Activated gamma-delta T cell (primary cell): Measurements from ENCODE around the gene KCNJ3.

Source experiments
- DNase-seq: peaks from one replicate; lab custom pipeline; 2025; lab: John Stamatoyannopoulos, UW
- total RNA-seq, 2 donors: gene quantifications; one replicate each; lab custom pipeline; 2026; lab: John Stamatoyannopoulos, UW

Gene KCNJ3, protein sequence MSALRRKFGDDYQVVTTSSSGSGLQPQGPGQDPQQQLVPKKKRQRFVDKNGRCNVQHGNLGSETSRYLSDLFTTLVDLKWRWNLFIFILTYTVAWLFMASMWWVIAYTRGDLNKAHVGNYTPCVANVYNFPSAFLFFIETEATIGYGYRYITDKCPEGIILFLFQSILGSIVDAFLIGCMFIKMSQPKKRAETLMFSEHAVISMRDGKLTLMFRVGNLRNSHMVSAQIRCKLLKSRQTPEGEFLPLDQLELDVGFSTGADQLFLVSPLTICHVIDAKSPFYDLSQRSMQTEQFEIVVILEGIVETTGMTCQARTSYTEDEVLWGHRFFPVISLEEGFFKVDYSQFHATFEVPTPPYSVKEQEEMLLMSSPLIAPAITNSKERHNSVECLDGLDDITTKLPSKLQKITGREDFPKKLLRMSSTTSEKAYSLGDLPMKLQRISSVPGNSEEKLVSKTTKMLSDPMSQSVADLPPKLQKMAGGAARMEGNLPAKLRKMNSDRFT
- total RNA-seq: 0 reads per million in 2 donors

- no peak for DNase-seq
Observed at GRCh38 chr2:154698296-154698720, at the start of gene KCNJ3. TSS of gene KCNJ3 (plus strand) at chr2:154698695. CDS start at chr2:154698776, 81 bp downstream.

DNA sequence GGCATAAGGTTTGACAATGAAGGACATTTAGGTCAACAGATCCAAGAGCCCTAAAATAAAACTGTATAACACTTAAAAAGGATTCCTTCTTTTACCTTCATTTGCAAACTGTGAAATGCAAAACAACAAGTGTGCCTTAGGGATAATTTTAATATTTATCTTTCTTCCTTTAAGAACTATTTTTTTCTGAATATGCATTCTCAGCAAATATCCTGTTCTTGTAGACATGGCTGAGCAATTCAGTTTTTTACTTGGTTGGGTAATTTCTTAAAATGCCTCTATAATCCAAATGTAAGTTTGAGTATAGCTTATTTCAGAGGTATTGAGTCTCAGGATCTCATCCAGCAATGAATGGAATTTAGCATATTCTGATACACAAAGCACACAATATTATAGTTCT is 43.0 kb upstream of the KCNJ3 start:
- no peak for DNase-seq

GRCh38 chr2:154658854-154659253 is 39.6 kb upstream of the KCNJ3 start:
- no peak for DNase-seq

DNA sequence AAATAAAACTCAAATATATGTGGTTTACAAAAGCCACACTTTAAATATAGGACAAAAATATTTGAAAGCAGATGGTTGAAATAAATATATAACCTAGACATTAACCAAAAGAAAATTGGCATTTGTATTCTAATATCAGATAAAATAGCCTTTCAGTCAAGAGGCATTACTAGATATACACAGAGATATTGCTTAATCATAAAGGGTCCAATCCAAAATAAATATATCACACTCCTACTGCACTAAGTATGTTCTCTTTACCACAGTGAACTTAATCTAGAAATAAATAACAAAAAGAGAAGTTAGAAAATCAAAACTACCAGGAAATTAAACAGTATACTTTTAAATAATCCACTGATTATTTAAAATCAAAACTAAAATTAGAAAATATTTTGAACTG is 34.2 kb upstream of the KCNJ3 start:
- DNase-seq: no peak

DNA sequence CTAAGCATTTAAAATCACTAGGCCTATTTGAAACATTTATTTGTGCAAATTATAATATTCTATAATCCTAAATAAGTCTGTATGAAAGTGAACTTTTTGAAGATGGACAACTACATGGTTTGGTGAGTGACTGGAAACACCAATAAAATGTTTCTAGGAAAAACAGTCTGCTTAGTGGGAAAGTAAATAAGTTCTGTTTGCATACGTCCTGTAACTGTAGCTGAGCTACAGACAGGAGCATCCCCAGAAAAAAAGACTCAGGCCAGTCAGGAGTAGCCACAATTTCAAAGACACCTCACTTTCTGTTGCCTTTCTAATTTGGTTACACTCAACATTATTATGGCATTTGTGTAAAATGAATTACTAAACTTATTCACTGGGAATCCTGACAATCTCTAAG is 28.4 kb upstream of the KCNJ3 start:
- no peak for DNase-seq

DNA sequence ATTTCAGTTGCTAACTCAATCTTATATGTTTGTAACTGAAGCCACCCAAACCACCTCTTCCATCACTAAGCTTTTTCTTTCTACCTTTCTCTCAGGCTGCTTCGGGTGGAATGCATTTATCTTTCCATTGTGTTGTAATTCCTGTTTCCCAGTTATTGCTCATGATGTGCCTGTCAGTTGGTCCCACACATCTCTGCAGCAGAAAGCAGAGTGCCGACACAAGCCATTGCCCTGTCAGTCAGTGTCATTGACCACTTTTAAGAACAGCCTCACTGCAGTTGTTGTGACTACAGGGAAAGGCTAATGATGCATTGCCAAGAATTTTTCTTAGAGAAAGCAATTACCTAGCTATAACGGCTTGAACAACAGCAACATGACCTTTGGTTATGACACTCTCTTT is 24.8 kb upstream of the KCNJ3 start:
- DNase-seq: no peak

DNA sequence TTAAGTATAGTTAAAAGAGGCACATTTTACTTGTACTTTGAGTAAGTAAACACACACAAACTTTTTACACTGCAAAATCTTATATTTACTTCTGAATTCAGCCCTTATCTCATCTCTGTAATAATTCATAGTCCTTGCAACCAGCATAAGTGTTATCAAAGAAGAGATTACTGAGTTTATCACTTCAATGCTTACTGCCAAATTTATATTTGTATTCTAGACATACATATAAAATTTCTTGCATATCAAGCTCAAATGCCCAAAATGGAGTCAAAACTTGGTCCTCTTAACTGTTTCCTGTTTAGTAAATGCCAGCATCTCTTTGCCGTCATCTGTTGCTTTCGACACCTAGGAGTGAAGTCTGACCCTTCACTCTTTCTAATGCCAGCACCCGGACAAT is 21.1 kb upstream of the KCNJ3 start:
- no peak for DNase-seq

GRCh38 chr2:154681741-154682140 is 16.8 kb upstream of the KCNJ3 start:
- no peak for DNase-seq

GRCh38 chr2:154686162-154686561 is 12.3 kb upstream of the KCNJ3 start:
- DNase-seq: no peak

GRCh38 chr2:154688373-154688772 is 10.1 kb upstream of the KCNJ3 start:
- no peak for DNase-seq

DNA sequence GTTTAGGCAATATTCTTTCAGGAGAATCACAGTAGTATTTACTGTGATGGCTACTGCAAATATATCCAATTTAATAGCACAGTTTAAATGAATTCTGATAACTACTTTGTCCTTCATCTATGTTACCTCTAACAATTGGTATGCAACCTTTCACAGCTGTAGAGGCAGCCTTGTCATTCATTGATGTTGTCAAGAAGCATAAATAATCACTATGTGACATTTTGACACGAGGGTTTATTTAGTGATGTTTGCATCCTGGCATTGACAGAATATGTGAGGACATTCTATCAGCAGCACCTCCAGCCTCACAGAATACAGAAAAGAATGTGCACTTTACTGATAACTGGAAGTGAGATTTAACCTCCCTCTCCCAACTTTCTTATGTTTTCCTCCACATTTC is 9.3 kb upstream of the KCNJ3 start:
- no peak for DNase-seq

DNA sequence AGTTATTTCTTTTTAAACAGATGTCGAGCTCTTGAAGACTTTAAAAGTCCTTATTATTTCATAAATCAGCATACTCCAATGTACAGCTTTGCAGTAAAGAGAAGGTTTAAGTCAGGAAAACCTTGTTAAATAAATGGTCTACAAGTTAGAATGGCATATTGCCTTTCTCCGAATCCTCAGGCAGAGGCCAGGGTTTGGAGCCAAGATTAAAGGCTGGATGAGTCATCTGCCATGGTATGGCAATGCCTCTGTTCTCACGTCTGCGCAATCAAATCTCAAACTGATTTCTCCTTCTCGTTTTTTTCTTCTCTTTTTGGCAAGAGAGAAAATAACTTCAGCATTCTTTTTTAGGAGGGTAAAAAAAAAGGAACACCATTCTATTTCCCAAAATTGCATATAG is 5.6 kb upstream of the KCNJ3 start:
- no peak for DNase-seq

DNA sequence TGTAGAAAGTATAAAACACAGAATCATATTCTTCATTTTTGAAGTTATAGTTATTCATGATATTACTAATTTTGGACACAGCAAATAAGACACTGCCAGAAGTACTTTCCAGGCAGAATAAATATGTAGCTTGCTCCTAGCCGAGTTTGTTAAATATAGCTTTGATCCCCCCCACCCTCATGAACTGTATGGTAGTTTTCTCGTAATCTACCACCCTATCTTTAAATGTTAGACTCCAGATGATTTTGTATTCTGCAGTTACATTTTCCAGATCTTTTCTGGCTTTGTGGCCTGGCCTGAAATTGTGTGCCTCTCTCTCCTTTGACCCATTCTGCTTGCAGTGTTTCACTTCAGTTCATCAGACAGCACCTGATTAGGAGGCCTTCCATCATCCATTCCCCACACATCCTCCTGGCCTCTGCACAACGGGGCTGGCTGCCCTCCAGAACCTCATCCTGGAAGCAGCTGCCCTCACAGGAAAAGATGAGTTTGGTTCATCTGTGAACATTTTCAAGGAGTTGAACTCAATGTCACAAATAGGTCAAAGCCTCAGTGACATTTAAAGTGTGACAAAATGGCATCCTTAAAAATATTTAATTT is 4.7 kb upstream of the KCNJ3 start:
- DNase-seq: no peak

- DNase-seq: no peak
Observed at GRCh38 chr2:154694881-154695280, 3.6 kb upstream of the KCNJ3 start.

DNA sequence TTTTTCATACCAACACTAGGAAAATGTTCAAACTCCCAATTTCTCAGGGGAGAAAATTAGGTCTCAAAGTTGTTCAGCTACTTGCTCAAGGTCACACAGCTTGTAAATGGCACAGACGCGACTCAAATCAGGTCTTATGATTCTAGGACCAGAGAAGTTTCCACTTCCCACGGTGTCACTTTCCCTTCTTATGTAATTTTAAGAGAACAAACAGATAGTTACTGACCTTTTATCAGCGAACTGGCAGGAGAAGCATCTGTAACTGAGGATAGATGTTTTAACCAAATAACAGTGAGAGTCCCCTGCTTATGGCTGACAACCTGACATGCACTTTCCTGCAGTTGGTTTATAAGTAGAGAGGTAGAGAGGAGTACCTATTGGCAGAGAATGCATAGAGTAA is 2.1 kb upstream of the KCNJ3 start:
- DNase-seq: no peak

DNA sequence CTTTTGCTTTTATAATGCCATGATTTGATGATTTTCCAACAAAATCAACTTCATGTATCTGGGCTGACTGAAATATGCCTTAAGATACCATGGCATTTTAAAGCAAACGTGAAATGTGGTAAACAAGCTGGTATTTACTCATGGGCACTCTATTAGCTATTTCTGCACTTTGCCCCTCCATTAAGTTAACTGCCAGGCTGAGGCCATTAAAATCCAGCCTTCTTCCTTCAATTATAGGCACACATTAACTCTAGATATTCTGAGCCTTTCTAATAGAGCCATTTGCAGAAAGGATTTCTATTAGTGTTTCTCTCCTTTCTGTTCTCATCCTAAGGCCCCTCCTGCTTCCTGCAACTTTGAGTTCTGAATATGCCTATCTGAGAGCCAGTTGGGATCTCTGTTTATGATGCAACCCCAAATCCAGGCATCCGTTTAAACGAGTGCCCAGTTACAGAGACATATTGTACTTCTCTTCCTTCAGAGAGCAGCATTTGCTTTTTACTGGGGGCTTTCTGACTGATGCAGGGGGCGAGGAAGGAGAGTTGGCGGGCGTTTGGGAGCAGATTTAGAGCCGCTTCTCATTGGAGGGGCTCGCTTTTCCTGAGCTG is 1.6 kb upstream of the KCNJ3 start:
- no peak for DNase-seq

GRCh38 chr2:154697418-154698252 is 860 bp upstream of the KCNJ3 start:
- no peak for DNase-seq

DNA sequence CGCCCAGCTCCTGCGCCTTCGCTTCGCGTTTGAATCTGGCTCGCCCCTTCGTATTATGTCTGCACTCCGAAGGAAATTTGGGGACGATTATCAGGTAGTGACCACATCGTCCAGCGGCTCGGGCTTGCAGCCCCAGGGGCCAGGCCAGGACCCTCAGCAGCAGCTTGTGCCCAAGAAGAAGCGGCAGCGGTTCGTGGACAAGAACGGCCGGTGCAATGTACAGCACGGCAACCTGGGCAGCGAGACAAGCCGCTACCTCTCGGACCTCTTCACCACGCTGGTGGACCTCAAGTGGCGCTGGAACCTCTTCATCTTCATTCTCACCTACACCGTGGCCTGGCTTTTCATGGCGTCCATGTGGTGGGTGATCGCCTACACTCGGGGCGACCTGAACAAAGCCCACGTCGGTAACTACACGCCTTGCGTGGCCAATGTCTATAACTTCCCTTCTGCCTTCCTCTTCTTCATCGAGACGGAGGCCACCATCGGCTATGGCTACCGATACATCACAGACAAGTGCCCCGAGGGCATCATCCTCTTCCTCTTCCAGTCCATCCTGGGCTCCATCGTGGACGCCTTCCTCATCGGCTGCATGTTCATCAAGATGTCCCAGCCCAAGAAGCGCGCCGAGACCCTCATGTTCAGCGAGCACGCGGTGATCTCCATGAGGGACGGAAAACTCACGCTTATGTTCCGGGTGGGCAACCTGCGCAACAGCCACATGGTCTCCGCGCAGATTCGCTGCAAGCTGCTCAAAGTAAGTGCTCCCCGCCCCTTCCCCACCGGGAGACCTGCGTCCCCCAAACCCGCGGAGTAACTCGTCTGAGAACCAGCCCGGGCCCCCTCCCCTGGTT is 453 bp downstream of the KCNJ3 start:
- no peak for DNase-seq

DNA sequence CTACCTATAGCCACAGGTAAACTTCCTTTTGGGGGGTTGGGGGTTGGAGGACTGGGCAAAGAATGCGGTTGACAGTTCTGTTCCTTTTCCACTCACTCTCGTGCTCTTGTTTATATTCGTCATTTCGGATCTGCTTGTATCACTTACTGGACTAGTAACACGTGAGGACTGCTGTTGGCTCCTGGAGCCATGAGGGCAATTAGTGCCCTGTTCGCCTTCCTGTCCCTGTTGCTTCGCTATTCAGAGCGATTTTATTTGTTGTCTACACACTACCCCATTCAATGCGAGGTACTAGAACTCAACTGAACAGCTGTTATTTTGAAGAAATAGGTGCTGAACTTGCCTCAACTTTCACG is 1.1 kb downstream of the KCNJ3 start:
- no peak for DNase-seq

DNA sequence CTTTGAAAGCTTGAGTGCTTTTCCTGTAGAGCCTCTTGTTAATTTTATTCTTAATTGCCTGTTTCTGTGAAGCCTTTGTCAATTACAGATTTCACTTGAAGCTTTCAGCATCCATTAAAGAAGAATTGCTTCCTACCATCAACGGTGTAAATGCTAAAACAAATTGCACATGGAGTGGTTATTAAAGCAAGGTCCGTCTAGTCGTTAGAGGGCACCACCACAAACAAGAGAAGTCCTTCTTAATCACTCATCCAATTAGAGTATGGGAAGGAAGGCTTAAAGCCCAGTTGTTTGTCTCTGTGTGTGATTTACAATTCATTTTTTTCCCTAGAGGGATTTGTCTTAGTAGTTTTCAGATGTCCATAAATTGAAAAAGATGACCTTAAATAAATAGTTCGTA is 1.6 kb downstream of the KCNJ3 start:
- no peak for DNase-seq

GRCh38 chr2:154704991-154705390 is 6.5 kb downstream of the KCNJ3 start:
- no peak for DNase-seq
